ENCODE results near the gene PITPNM1.
A peak's percentile ranks its signal among the peaks of the same experiment; 100 is the strongest.
"Not testable (repeated sequence)": the region's sequence is repeated elsewhere in the genome, so short reads cannot be mapped to it uniquely, and the experiment has no call there.

The PITPNM1 gene

DNA sequence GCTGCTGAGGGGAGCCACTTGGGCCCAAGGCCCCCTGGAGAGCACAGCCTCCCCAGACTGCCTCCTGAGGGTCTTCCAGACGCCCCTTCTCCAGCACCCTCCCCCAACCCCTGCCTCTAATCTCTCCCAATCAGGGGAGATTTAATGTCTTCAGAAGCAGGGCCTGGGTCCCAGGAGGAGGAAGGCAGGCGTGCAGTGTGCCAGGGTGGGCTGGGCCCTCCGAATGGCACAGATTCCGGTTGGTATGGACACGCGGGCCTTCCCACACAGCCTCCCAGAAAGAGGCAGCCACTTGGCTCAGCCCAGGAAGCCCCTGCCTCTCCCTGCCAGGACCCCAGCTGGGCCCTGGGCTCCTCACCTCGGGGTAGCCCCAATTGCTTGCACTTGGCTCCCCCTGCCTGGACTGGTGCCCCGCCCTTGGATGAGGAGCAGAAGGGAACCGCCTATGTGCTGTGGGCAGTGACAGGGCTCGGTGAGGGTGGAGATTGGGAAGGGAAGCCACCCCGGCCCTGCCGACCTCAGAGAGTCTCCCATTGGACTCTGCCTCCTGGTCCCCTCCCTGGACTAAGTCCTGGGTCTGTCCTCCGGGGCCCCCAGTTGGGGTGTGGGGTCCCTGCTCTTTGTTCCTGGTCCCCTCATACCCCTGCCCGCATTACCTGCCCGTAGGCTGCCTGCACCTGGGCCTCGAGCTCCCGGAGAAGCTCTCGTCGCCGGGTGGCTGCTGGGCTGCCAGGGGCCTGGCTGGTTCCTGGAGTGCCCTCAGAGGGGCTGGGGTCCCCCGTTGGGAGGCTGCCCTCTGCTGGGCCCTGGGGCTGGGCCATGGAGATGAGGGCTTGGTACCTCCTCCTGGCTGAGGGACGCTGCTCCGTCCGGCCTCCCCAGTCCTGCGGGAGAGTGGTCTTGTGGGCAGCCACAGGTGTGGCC lies 18.7 kb upstream of the PITPNM1 start:
- no peak for DNase-seq (ENCODE audit: low spot score)

DNA sequence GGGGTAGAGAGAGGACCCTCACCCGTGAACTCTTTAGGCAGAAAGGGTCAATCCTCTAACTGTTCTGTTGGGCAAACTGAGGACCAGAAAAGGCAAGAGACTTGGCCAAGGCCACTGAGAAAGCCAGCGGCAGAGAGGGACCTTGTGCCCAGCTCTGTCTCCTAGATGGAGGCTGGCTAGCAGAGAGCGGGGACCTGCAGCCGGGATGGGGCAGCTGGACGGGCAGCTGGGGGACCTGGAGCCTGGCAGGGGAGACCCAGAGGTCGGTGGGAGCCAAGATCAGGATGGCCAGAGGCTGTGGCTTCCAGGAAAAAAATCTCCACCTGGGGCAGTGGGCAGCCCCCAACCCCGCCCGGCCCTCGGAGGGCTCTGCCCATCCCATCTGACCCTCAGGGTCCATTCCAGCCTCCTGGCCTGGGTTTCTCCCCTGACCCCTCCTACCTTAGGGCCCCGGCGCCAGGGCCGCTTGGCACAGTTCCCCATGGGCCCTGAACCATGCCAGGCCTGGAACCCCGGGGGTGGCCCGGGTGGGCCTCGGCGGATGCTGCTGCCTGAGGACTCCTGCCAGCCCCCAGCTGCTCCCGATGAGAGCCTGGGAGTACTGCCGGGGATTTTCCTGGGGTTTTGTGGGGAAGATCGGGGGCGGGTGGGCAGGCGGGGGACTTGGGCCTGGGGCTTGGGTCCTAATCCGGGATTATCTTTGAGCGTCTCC lies 17.8 kb upstream of the PITPNM1 start, which contains the start of gene CABP2:
Gene CABP2 (minus strand): TSS at position 603 of the 712 bp plus-strand sequence. CDS start 120 bp downstream, at position 483.
- DNase-seq (ENCODE audit: low spot score): no peak

DNA sequence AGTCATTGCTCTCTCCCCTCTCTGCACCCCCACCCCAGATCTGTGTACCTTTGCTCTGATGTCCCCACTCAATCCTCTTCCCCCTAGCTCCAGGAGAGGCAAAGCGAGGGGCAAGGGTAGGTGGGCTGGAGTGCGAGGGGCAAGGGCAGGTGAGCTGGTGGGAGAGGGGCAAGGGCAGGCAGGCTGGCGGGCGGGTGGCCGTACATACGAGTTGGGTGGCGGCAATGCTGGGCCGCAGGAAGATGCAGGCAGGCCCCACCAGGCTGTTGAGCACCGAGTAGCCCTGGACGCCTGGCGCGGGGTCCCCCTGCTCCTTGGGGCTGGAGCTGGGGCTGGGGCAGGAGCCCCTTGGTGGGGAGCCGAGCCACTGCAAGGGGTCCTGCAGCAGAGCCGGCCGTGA lies 17.2 kb upstream of the PITPNM1 start:
- no peak for DNase-seq (ENCODE audit: low spot score)

DNA sequence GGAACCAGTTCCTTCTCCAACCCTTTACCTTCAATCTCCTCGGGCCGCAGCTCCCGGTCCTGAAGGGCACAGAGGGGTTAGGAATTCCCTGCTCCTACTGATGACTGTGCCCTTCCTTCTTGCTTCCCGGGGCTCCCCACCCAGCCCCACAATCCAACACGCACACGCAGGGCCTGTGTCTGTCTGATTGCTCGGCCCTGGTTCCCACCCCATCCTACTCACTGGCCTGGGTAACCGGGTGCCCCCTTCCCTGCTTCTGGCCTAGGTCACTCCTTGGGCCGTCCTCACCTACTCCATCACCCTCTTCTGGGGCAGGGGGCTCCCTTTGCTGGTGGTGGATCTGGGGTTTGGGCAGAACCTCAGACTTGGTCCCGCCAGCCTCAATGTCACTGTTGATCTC lies 16.8 kb upstream of the PITPNM1 start:
- DNase-seq (ENCODE audit: low spot score): no peak

DNA sequence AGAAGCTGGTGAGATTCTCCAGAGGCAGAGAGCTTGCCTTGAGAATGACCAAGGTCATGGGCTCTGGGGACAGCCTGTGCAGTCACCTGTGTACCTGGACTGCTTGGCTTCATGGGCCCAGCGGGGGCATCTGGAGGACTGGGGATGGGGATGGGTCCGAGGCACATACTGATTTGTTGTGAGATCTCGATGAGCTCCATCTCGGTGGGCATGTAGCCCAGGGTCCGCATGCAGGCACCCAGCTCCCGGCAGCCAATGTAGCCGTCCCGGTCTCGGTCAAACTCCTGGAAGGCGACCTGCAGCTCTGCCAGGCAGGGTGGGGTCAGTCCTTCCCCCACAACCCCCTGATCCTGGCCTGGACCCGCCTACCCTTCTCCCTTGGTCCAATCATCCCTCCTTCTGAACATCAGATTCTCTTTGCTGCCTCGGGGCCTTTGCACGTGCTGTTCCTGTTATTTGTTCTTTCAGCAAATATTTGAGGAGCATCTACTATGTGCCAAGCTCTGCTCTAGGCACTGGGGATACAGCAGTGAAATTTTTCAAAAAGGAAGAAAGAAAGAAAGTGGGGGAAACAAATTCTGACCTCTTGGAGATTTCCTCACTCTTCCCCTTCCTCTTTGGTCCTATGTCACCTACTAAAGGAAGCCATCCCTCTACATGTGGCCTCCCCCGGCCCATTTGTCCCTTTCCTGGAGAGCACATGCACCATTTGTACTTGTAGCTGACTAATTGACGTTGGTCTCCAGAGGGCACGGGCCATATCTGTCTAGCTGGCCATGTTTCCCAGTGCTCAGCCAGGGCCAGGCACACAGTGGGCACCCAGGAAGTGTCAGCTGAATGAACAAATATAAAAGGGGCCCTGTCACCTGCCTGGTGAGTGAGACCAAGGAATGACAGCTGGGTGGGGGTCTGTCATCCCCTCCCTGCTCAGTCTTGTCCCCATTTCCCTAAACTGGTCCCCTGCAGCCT lies 16.0 kb upstream of the PITPNM1 start:
- DNase-seq (ENCODE audit: low spot score): no peak

DNA sequence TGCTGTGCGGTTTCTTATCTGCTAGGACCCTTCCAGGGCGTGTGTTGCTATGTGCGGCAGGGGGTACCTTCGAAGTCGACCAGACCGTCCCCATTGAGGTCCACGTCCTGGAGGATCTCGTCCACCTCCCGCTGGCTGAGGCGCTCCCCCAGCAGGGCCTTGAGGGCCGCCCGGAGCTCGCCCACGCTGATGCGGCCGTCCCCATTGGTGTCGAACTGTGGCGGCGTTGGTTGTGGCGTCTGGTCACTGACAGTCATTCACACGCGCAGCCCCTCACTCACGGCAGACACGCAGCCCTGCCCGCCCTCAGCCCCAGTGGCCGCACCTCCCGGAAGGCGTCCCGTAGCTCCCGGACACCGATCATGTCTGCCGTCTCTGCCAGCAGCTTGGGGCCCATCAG lies 14.6 kb upstream of the PITPNM1 start:
- no peak for DNase-seq (ENCODE audit: low spot score)

DNA sequence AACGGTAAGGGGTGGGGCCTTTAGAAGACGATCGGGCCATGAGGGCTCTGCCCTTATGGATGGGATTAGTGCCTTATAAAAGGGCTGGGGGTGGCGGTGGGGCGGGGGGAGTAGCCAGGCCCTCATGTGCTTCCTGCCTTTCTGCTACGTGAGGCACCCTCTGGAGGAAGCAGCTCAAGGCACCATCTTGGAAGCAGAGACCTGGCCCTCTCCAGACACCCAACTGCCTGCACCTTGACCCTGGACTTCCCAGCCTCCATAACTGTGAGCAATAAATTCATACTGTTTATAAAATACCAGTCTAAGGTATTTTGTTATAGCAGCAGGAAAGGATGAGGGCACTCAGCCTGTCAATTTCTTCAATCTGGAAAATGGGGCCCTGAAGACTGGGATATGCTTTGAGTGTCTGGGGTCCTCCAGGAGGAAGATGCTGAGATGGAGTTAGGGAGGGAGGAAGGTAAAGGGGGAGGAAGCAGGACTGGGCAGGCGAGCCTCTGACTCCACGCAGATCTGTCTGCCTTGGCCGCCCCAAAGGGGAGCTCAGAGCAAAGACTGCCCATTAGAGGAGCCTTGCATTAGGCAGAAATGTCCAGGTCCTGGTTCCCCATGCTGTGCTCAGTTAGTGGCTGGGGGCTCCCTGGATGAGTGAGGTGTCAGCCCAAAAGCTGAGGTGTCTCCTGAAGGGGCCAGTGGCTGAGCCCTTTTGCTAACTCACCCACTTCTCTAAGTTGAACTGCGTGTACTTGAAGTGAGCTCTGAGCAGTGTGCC lies 12.8 kb upstream of the PITPNM1 start:
- DNase-seq (ENCODE audit: low spot score): no peak

DNA sequence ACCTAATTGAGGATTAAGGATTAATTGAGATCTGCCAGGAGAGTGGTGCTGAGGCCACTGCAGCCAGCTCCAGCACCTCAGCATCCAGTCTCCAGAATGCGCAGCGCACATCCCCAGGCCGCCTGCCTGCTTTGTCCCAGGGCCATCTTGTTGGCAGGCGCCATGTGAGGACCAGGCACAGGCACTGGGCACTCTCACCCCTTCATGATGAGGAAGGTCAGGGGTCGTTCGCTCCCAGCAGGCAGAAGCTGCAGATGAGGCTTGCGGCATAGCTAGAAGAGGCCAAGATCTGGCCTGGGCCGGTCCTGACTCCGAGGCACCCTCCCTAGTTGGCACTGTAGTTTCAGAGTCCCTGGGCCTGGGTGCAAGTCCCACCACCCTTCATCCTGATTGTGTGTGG lies 11.6 kb upstream of the PITPNM1 start:
- no peak for DNase-seq (ENCODE audit: low spot score)

DNA sequence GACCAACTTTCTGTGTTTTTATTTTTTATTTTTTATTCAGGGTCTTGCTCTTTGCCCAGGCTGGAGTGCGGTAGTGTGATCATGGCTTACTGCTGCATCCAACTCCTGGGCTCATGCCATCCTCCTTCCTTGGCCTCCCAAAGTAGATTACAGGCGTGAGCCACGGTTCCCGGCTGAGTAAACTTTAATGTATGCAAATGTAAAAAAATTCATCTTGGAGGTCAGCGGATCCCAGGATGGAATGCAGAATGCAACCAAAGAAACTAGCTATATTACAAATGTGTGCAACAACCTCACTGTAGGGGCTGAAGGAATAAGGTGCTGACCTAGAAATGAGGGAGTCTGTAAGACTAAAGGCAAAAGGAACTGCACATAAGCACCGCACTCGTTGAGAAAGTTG lies 9.0 kb upstream of the PITPNM1 start:
- DNase-seq (ENCODE audit: low spot score): no peak

DNA sequence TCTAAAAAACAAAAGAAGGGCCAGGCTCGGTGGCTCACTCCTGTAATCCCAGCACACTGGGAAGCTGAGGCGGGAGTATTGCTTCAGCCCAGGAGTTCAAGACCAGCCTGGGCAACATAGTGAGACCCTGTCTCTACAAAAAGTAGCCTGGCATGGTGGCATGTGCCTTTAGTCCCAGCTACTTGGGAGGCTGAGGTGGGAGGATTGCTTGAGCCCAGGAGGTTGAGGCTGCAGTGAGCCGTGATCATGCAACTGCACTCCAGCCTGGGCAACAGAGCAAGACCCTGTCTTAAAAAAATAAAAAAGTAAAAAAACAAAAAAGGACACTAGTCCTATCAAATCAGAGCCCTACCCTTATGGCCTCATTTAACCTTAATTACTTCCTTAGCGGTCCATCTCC lies 6.4 kb upstream of the PITPNM1 start:
- DNase-seq (ENCODE audit: low spot score): not testable (repeated sequence)

DNA sequence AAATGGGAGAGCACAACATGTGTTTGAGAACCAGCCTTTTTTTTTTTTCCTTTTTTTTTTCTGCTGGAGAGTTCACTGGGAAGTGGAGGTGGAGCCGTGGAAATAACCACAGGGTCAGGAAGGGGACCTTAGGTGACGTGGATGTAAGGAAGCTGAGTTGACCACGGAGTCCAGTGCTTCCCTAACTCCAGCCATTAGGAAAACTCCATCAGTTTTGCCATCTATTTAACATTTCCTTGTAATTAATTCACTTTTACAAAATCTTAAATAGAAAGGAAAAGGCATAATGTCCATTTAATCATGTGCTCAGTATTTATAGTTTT lies 4.8 kb upstream of the PITPNM1 start:
- no peak for DNase-seq (ENCODE audit: low spot score)

DNA sequence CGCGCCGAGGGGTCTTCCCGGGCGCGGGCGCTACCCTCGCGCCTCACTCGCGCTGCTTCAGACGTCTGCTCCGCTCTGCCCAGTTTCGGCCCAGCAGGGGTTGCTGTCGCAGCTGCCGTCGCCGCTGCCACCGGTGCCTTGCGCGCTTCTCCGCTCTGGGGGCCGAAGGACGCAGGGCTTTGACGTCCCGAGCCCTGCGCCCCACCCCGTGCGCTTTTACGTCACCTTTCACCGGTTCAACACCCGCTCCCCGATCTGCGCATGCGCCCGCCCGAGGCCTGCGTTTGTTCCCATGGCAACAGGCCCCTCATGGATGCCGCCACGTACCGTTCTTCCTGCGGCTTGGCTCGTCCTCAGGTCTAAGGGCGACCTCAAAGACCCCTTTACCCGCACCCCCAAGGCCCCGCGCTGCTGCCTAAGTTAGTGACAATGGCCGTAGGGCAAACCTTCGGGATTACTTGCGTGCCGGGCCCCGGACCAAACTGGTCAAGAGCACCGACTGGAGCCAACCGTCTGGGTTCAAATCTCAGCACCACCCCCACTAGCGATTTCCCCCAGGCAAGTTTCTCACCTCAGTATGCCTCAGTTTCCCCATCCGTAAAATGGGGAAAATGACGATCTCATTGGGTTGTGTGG lies 3.4 kb upstream of the PITPNM1 start:
- DNase-seq (ENCODE audit: low spot score): peak; percentile 98

DNA sequence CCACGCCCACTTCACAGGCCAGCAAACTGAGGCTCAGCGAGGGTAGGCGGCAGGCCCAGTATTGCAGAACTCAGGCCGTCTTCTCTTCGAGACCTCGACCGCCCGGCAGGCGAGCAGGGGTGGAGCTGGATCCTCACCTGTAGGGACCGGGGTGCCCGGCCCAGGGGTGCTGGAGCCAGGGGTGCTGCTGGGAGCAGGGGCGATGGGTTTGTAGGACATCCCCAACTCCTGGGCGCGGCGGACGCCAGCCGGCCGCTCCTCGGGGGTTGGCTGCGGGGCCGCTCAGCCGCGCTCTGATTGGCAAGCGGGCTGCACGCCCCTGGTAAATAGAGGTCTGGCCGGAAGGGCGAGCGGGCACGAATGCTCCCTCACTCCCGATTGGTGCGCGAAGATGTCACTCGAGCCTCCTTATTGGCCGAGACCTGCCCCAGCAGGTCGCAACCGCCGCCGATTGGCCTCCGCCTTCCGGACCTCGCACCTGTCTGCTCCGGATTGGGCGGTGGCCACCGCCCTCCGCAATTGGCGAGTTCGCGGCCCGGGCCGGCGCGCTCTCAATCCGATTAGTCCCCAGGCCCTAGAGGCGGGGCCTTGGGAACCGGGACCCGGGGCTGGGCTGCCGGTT lies 2.8 kb upstream of the PITPNM1 start, which contains the start of gene CDK2AP2:
Gene CDK2AP2 (minus strand): TSS at position 299 of the 622 bp plus-strand sequence. CDS start 80 bp downstream, at position 219.
- DNase-seq (ENCODE audit: low spot score): peak; percentile 99

DNA sequence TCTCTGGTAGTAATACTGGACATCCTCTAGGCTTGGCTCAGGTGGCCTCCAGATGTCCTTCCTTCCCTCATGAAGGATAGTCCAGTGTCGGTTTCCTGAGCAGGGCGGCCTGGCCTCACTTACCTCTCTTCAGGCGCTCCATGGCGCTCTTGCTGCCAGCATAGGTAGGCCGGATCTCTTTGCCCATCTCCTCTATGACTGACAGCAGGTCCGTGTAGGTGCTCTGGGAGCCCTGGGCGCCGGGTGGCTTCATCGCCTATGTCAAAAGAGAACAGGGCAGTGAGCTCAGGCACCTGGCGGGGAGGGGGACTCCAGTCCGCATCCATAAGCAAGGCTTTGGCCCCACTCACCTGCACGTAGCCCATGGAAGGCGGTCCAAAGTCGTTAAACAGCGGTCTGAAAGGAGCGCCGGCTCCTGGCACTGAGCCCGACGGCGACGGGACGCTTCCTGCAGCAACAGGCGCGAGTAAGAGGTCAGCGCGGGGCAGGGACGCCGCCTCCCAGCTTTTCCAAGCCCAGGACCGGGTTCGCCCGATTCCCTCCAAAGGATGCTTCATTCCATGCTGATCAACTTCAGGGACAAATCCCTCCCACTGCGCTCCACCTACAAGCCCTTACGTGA lies 2.2 kb upstream of the PITPNM1 start:
- peak; percentile 80 for DNase-seq (ENCODE audit: low spot score)

DNA sequence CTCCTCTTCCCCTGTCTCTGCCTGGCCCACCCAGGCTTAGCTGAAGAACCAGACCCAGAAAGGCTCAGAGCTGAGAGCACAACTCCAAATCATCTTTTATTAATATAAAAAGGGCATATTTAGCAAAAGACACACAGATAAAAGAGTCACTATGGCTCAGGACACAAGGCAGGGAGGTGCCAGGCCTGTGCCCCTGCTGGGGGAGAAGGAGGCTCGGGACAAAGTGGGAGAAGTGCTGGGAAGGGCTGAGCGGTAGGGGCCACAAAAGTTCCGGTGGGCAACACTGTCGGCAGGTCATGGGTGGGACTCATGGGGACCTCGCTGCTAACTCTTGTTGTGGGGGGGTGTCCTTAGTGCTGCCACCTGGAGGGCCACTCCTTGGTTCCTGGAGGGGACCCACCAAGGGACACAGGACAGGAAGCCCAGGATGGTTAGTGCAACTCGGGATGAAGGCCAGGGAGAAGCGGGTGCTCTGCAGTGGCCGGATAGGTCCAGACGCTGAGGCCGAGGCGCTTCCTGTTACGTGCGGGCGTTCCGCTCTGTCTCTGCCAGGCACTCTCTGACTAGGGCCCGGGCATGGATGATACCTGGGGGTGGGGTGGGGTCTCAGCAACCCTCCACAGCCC lies 1.4 kb upstream of the PITPNM1 start:
- no peak for DNase-seq (ENCODE audit: low spot score)

DNA sequence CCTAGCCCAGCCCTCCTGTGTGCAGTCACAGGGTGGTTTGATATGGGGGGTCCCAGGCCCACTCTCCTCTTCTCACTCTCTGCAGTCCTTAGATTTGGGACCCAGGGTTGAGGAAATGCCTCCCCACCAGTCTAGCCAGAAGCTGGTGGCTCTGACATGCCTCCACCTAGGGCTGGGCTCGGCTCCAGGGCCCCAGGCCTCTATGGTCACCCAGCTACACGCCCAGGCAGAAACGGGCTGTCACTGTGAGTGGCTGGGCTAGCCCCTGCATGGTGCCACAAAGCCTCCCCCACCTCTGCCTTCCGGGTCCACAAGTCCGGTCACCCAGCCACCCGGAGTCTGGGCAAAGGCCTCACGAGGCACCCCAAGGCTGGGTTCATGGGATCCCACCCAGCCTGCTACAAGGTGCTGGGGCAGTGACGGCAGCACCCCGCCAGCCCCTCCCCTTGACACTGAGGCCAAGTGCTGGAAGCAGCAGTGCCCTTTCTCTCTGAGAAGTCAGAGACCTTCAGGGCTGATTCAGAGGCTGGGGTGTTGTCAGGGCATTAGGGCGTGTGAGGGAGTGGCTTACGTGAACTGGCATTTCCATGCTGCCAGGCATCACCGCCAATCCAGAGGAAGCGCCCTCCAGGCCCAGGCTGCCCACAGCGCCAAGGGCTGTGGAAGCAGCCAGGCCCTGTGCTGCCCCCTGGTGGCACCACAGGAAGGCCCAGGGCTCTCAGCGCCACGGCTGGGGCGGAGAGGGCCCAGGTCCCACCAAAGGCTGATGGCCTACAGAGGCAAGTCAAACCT lies 638 bp upstream of the PITPNM1 start:
- peak; percentile 98 for DNase-seq (ENCODE audit: low spot score)

DNA sequence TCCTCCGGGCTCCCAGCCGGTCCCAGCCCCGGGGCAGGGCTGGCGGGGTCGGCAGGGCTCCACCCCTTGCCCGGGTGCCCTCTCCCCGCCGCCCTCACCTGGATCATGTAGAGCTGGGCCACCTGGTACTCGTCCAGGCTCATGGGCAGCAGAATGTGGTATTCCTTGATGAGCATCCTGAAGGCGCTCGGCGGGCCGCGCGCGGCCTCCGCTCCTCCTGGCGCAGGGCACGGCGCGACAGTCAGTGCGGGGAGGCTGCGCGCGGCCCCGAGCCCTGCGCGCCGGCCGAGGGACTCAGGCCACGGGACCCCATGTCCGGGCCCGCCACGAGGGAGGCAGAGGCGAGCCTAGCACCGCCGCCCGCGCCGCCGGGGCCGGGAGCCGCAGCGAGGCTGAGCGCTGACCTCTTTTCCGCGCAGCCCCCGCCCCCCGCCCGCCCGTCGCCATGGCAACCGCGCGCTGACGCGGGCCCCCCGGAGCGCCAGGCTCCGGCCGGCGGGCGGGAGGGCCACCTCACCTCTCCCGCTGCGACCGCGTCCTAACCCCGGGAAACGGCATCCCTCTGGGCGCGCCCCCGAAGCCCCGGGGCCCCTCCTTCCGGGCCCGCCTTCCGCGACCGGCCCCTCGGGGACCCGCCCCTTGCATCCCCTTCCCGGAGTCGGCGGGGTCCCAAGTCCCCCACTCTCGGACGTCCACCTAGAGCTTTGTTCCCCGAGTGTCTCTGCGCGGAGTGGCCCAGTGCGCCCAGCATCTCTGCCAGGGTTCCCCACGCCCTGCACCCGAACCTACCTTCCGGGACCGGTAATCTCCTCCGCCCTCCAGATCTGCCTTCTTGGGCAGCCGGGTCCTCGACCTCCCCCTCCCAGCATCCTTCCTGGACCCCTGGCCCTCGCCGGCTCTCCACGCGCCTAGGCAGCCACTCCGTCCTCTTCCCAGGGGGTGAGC lies 886 bp downstream of the PITPNM1 start:
- peak; percentile 28 for DNase-seq (ENCODE audit: low spot score)
